BE2C (cell line): ENCODE measurements around the gene IRS2.
A peak's percentile ranks its signal among the peaks of the same experiment; 100 is the strongest.

Experiments
- DNase-seq: peaks from one replicate; pipeline ENCODE4 v3.0.0-alpha.2; 2020
- H3K27me3 ChIP-seq: fragments of 250-450 bp; sonication (Bioruptor Pico); 2 replicates; pipeline ENCODE4 v1.5.1; 2020; ENCODE audit warnings: mild to moderate bottlenecking
- H3K36me3 ChIP-seq: fragments of 250-450 bp; sonication (Bioruptor Pico); 2 replicates; pipeline ENCODE4 v1.5.1; 2020; ENCODE audit warnings: mild to moderate bottlenecking
- H3K4me1 ChIP-seq: fragments of 250-450 bp; sonication (Bioruptor Pico); 2 replicates; pipeline ENCODE4 v1.5.1; 2020
- H3K4me3 ChIP-seq: 2 replicates; pipeline ENCODE4 v1.5.1; 2011; ENCODE audit warnings: low read depth, low read length
- H3K9me3 ChIP-seq: fragments of 250-450 bp; sonication (Bioruptor Pico); 2 replicates; pipeline ENCODE4 v1.5.1; 2020
- TF ChIP-seq, protein P1 (sequence below): IDR thresholded peaks from 2 replicates; pipeline ENCODE4 v1.5.1; 2012; ENCODE audit warnings: mild to moderate bottlenecking, low read depth, low read length

IRS2 gene

DNA sequence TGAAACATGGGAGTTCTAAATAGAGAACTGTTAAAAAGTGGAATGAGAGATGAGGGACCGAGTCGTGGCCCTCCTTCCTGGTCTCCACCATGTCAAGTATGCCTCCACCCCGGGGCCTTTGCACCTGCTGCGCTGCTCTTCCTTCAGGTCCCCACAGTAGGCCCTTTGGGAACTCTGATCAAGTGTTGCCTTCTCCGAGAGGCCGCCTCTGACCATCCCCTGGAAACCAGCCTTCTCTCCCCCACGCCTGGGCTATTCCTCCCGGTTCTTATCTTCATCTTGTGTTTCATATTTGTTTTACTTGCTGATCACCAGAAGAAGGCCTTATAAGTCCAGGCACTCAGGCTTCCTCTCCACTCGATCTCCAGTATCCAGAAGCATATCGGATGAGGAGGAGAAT is 40.0 kb downstream of the IRS2 start:
- Histone ChIP-seq H3K36me3 (no peaks in the 10 kb centered on the region), H3K4me1 (peaks cover 9% of the 10 kb centered on the region), H3K27me3 (no peaks in the 10 kb centered on the region), H3K9me3 (no peaks in the 10 kb centered on the region), H3K4me3 (no peak overlapping the region)
- TF ChIP-seq, protein P1, sequence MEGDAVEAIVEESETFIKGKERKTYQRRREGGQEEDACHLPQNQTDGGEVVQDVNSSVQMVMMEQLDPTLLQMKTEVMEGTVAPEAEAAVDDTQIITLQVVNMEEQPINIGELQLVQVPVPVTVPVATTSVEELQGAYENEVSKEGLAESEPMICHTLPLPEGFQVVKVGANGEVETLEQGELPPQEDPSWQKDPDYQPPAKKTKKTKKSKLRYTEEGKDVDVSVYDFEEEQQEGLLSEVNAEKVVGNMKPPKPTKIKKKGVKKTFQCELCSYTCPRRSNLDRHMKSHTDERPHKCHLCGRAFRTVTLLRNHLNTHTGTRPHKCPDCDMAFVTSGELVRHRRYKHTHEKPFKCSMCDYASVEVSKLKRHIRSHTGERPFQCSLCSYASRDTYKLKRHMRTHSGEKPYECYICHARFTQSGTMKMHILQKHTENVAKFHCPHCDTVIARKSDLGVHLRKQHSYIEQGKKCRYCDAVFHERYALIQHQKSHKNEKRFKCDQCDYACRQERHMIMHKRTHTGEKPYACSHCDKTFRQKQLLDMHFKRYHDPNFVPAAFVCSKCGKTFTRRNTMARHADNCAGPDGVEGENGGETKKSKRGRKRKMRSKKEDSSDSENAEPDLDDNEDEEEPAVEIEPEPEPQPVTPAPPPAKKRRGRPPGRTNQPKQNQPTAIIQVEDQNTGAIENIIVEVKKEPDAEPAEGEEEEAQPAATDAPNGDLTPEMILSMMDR, result no peak
- DNase-seq, result no peak

DNA sequence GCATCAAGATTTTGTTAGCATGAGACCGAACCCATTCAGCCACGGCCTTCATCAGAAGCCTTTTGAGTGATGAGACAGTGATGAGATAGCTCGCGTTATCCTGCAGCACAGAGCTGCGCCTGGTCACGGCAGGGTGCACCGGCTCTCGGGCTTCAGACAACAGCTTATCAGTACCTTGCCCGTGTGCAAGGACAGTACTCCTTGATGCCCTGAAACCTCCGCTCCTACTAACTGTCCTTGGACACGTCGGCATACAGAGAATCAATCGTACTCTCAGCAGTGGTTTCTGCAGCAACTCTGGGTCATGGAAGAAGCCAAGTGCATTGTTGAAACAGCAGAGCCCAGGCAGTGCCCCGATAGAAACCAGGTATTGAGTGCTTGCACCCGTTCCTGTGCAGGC is 40.7 kb downstream of the IRS2 start:
- H3K4me1 ChIP-seq, result peaks cover 9% of the 10 kb centered on the region
- no peak for DNase-seq
- TF ChIP-seq, protein P1, result no peak
- H3K27me3 ChIP-seq, result no peaks in the 10 kb centered on the region
- no peaks in the 10 kb centered on the region for H3K9me3 ChIP-seq
- no peaks in the 10 kb centered on the region for H3K36me3 ChIP-seq
- H3K4me3 ChIP-seq, result no peak overlapping the region

DNA sequence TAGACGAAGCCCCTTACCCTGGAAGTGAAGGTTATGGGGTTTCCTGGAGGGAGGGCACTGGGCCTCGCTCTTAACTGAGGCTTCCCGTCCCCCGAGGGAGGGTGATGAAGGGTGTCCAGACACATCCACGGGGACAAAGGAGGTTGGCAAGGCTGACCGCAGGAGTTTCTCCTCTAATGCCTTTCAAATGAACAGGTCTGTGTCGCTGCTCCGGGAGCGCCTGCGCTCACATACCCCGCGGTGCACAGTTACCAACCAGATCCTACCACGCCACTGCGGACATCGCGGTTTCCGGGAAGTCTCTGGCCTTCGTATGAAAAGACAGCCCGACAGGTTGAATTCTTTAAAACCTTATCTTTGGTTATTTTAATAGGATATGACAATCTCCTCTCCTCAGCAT is 41.3 kb downstream of the IRS2 start:
- Histone ChIP-seq H3K4me1 (peaks cover 4% of the 10 kb centered on the region), H3K36me3 (no peaks in the 10 kb centered on the region)
- no peak for DNase-seq

DNA sequence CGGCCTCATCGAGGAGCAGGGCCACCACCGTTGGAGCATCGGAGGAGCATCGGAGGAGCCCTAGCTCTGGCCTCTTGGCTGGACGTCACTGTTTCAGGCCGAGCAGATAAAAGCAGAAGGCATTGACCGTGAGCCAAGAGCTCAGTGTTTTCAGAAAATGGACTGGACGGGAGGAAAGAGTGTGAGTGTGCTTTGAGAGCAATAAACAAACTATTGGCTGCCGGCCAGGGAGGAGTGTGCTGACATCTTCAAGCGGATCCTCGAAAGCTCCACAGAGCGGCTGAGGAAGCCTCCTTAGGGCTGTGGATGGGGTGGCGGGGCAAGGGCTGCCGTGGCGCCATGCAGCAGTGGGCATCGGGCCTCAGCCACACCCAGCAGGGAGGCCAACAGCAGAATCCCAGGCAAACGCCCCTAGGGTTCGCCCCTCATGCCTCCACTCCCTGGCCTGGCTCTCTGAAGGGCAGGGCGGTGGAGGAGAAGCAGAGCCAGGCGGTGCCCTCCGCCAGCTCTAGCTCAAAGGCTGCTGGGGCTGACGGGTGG is 41.8 kb downstream of the IRS2 start:
- TF ChIP-seq, protein P1, result no peak
- Histone ChIP-seq H3K36me3 (no peaks in the 10 kb centered on the region), H3K4me3 (peak overlapping the region; percentile 48), H3K9me3 (no peaks in the 10 kb centered on the region), H3K27me3 (no peaks in the 10 kb centered on the region), H3K4me1 (peaks cover 4% of the 10 kb centered on the region)
- peak; percentile 56 for DNase-seq

More for the DNA sequence above, 41.3 kb downstream of the IRS2 start:
- H3K9me3 ChIP-seq, result no peaks in the 10 kb centered on the region
- peak overlapping the region; percentile 48; the same call in 1 of the 2 replicates for H3K4me3 ChIP-seq
- no peaks in the 10 kb centered on the region for H3K27me3 ChIP-seq
- TF ChIP-seq, protein P1, result no peak

DNA sequence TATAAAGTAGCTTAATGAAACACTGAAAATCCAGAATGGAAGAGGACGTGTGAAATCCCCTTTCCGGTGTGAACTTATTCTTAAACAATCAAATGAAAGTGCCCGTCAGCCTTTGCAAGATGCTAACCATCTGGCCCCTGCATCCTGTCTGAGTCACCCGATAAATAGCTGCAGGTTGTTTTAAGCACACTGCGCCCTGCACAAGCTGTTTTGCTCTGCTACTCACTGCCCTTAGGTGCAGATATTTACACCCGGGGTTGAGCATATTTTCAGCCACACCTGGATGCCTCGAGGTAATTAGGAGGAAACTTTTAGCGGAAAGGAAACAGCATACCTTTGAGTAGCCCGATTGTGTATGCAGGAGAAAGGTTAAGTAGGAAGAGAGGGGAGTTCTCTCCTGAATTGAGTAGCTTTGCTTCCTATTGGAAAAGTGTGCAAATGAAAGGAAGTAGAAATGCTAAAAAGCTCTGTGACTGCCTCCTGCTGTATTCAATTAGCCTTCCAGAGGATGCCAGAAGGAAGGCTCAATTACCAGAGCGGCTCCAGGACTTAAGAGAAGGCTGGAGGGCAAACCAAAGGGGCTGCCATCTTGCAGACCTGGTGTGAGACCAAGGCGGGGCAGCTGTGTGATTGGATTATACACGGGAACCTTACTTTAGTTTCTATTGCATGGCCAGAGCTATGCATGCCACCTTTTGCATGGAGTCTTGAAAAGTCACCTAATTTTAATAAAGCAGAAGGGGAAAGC is 42.5 kb downstream of the IRS2 start:
- DNase-seq, result peak; percentile 58
- H3K4me3 ChIP-seq, result peak overlapping the region; percentile 48
- TF ChIP-seq, protein P1, result no peak
- peaks cover 4% of the 10 kb centered on the region for H3K4me1 ChIP-seq
- no peaks in the 10 kb centered on the region for H3K9me3 ChIP-seq
- H3K36me3 ChIP-seq, result no peaks in the 10 kb centered on the region
- no peaks in the 10 kb centered on the region for H3K27me3 ChIP-seq

DNA sequence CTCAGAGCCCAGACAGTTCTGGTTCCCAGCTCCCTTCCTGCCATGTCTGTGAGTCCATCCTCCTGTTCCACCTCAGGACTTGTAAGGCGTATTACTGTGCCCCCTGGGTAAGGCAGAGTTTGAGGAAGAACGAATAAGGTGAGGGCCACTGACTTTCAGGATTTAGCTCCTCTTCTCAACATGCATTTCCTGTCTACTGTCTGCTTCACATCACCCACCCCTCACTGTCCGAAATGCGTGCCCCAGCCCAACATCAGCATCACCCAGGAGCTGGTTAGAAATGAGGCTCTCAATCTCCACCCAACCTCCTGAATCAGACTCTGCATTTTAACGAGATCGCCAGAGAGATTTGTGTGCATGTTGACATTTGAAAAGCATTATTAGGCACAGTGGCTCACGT is 44.4 kb downstream of the IRS2 start:
- H3K36me3 ChIP-seq, result no peaks in the 10 kb centered on the region
- H3K4me1 ChIP-seq, result peaks cover 4% of the 10 kb centered on the region
- H3K27me3 ChIP-seq, result no peaks in the 10 kb centered on the region

More for the DNA sequence above, 44.4 kb downstream of the IRS2 start:
- Histone ChIP-seq H3K9me3 (no peaks in the 10 kb centered on the region), H3K4me3 (no peak overlapping the region)
- no peak for DNase-seq
- TF ChIP-seq, protein P1, result no peak
